ELF-1 (cell line): ENCODE results near the gene UTS2B.
A peak's percentile ranks its signal among the peaks of the same experiment; 100 is the strongest.

Source experiments
- DNase-seq: peaks from one replicate; pipeline ENCODE4 v3.0.0-alpha.2; 2016; ENCODE audit warnings: low read depth, low spot score

The UTS2B gene

DNA sequence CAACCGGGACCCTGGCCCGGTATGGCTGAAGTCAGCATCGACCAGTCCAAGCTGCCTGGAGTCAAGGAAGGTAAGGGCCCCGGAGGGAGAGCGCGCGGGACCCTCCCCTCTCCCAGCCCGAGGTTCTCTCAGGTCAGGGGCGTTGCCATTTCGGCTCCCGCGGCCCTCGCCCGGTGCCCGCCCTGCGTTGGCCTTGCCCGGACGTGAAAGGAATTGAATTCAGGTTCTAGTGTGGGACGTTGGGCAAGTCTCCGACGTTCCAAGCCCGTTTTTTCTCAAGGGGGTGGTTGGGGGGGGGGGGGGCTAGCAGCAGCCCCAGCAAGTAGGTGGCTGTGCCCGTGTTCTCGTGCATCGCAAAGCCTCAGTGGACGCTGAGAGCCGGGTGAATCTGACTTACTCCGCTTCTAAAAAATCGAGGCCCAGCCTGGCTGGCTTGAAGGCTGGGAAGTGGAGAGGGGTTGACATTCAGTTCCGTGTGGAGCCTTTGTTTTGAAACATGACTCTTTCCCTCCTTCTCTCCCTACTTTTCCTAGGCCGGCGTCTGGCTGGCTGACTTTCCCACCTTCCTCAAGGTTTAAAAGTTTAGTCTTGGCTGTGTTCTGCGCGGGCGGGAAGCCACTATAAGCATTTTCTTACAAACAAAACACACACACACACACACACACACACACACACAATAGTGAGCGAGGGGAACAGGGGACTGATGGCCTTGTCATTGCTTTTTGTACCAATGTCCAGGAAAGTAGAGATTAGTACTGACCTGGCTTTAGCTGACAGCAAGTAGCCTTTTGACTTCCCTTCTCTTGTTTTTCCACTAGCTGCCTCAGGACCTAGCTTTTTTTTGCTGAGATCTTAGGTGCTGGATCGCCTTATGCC, at the start of gene UTS2B:
Gene UTS2B (minus strand): TSS at position 873 of the 876 bp plus-strand sequence. CDS start 48,337 bp downstream, outside the sequence.
- peak; percentile 77 for DNase-seq

DNA sequence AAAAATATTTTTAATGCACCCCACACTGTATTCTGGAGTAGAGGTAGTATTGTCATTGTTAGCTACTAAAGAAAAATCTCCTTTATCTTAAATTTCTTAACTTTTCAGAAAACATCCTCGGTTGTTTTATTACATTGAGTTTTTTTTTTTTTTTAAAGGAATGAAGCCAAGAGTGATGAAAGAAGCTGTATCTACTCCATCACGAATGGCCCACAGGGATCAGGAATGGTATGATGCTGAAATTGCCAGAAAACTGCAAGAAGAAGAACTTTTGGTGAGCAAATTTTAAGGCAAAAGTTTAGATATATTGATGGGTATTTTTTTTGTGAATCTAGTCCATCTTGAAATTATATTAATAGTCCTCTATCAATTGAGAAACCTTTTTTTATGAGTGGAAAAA, 49.7 kb upstream of the UTS2B start:
- DNase-seq = no peak

GRCh38 chr3:191379446-191379845, 49.1 kb upstream of the UTS2B start:
- no peak for DNase-seq

- DNase-seq = no peak
Measured at GRCh38 chr3:191378142-191378812, 48.0 kb upstream of the UTS2B start.

GRCh38 chr3:191376516-191377141, 46.3 kb upstream of the UTS2B start:
- no peak for DNase-seq

DNA sequence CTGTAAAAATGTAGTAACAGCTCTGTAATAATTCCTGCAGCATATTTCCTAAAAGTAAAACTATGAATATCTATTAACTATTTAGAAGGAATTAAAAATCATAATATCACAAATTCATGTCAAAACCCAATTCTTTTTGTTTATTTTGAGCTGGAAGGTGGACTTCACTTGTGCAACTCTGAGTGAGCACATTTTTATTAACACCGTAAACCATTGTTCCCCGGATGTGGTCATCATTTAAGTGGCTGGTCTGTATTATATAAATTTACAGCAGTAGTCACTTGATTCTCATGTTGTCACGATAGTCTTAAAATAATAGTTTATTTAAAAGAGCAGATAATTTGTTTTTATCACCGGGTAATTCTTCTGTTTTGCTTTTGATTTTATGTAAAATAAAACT, 43.0 kb upstream of the UTS2B start:
- DNase-seq = no peak

GRCh38 chr3:191372122-191372521, 41.8 kb upstream of the UTS2B start:
- DNase-seq = no peak

GRCh38 chr3:191369616-191370010, 39.3 kb upstream of the UTS2B start:
- DNase-seq = no peak

DNA sequence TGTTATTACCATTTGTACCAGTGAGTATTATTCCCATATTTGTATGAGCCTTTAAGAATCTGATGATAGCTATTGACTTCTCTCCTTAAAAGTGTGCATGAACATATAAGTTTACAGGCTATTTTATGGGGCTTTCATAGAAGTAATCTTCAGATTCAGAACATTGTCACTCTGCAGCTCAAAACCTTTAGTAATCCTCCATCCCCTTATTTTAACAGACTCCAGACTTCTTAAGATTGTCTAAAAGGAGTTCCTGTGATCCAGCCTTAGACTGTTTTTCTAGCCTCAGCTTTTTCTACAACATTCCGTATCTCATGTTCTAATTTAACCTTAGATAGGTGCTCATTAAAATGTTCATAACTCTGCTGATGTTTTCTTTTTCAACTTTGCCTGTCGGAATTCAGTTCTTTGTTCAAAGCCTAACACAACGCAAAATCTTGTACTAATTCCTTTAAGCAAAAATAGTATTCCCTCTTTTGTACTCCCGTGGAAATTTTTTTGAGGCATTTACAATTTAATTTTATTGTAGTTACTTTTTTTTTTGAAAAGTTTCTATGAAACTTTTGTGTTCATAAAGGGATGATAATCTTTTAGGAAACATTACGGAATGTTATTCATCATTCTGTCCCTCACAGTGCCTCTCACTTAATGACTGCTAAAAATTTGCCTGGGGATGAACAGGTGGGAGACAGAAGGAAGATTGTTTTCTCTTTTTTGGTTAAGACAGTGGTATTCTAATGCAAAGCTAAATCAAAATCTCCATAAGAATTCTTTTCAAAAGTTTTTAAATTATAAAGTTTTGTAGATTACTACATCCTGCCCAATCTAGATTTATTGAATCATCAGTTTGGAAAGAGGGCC, 38.7 kb upstream of the UTS2B start:
- DNase-seq = no peak

DNA sequence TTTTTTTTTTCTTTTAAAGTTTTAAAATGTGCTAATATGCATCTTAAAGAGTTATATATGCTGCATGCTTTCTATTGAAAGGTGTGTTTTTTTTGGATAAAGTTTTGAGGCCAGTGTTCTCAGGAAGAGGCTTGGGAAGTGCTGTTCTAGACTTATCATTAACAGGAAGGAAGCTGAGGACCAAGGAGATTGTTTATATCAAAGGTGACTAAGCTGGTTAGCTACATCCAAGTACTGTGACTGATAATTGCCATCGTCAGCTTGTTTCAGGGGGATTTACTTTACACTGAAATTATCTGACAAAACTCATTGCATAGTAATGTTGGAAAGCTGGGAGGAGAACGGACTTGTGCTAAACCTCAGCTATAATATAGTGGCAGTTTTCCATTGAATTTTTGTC, 36.3 kb upstream of the UTS2B start:
- DNase-seq = no peak

DNA sequence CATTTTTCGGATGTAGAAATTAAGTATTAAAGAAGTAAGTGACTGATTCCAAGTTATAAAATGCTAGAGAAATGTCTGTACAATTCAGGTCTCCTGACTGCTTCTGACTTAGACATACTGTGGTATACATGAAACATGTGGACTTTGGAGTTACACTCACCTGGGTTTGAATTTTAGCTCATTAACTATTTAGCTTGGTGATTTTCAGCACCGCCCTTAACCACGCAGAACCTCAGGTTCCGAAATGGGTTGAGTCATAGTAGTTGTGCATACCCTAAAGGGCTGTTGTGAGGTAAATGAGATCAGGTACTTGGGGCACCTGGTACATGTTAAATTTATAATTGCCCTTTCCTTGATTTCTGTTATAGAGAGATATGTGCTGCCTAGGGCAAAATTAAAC, 32.9 kb upstream of the UTS2B start:
- DNase-seq = no peak

GRCh38 chr3:191362524-191363090, 32.3 kb upstream of the UTS2B start:
- no peak for DNase-seq

DNA sequence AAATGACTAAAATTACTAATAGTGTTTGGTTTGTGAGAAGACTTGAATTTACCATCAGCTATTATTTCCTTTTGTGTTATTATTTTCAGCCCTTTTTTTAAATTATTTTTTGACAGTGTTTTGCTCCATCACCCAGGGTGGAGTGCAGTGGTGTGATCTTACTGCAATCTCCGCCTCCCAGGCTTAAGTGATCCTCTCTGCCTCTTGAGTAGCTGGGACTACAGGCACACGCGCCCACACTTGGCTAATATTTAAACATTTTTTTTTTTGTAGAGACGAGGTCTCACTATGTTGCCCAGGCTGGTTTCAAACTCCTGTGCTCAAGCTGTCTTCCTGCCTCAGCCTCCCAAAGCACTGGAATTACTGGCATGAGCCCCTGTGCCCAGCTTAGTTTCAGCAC, 31.7 kb upstream of the UTS2B start:
- no peak for DNase-seq

GRCh38 chr3:191361456-191361855, 31.1 kb upstream of the UTS2B start:
- no peak for DNase-seq

- DNase-seq = no peak
Measured at GRCh38 chr3:191360620-191361019, 30.3 kb upstream of the UTS2B start.

DNA sequence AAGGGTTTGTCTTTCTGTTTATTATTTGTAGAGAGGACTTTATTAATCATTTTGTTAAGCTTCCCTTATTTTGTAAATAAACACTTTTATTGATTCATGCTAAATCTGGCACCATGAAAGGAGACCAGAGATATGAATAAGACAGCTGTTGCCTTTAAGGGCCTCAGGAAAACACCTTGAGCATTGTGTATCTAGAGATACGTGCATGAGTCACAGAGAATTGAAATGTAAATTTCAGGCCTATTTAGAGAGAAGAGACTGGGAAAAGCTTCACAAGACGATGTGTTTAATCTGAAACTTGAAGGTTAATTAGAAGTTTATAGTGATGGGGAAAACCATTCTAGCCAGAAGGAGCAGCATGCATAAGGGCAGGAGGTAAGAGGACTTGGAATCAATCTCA, 28.6 kb upstream of the UTS2B start:
- no peak for DNase-seq

DNA sequence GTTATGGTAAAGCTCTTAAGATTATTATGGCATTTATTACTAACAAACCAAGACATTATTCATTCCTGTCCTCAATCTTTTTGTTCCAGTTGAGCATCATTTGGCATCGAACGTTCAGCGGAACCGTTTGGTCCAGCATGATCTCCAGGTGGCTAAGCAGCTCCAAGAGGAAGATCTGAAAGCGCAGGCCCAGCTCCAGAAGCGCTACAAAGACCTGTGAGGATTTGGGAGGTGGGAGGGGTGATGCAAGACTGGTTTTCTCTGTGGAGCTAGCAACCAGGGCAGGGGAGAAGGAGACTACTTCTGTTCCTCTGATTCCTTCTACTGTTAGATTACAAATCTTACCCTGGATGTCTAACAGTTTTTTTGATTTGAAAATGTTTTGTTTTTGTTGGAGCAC, 27.6 kb upstream of the UTS2B start:
- peak; percentile 18 for DNase-seq

DNA sequence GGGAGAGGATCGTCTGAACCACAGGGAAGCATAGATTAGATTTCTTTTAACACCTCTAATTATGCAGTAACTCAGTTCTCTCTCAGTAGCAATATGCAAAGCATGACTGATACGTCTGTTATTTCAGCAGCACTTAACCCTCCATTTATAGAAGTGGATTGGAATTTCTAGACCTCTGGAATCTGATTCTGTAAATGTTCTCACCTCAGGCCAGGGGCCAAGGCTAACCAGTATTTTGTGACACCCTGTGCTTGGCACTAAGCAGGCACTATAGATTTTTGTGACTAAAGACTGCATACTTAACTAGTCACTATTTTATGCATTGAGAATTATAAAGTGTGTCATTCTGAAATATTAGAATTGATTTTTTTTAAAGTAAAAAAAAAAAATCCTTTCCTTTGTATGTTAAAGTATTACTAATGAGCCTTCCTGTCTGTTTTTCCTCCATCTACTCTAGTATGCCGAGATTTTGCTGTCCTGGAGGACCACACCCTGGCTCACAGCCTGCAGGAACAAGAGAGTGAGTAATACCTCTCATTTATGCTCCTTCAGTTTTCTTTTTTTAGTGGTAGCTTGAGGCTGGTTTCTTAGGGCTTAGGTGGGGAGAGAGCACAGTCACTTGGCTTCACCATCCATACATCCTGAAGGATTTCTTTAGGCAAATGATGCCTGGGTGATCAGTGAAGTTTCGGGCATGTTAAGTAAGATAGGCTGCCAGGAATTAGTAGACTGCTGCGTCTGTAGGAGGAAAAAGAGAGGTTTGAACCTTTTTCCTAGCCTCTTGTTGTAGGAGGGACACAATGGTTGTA, 26.5 kb upstream of the UTS2B start:
- peak; percentile 24 for DNase-seq

DNA sequence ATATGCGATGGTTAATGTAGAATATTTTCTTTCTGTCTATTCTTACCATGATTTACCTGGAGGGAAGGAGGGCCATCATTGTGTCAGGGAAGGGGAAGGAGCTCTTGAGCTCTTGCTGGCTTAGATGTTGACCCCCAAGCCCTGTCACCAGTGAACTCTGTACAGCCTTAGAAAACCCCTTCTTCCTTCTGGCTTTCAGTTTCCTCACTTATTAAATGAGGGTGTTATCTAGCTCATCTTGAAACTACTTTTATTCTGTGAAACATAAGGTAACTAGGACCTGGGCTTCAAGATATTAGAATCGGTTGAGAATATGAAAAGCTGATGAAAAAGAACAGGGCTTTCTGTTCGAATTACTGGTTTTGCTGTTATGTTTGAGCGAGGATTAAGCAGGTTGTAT, 25.1 kb upstream of the UTS2B start:
- no peak for DNase-seq

GRCh38 chr3:191353022-191353777, 22.9 kb upstream of the UTS2B start:
- no peak for DNase-seq
